Activated T-cell treated with anti-CD3 and anti-CD28 coated beads for 24 hours (primary cell): ENCODE measurements around the gene SASS6.

Experiments
- DNase-seq: peaks from one replicate; pipeline ENCODE4 v3.0.0-alpha.2; 2020; ENCODE audit warnings: low read depth

SASS6 gene

GRCh38 chr1:100045206-100045605, 87.5 kb downstream of the SASS6 start:
- no peak for DNase-seq

- no peak for DNase-seq
Observed at GRCh38 chr1:100039591-100039990, 93.1 kb downstream of the SASS6 start.

DNA sequence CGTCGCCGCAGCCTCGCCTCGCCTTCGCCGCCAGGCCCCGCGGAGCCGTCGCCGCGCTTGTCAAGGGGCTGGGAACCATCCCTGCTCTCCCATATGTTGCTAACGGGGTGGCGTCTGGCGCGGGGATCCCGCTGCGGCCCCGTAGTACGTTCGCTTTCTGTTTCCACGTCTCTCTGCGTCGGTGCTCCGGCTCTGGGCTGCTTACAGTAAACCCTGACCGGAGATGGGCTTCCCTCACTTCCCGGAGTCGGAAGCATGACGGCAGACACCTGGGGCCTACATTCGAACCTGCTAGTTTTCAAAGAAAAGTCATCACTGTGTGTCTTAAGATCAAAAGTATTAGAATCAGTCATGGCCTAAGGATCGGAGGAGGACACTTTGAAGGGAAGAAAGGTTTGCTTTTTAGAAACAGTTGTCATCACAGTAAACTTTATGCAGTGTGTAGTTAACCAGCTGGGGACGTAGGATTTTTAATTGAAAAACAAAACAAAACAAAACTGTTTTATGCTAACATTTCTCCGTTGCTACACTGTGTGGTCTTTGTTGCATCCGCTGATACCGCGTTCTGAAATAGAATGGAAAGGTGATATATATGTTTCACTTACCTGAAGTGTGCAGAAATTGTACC, 94.0 kb downstream of the SASS6 start:
- peak; percentile 77 for DNase-seq

- peak; percentile 84 for DNase-seq
Observed at GRCh38 chr1:100037927-100038659, 94.6 kb downstream of the SASS6 start.

DNA sequence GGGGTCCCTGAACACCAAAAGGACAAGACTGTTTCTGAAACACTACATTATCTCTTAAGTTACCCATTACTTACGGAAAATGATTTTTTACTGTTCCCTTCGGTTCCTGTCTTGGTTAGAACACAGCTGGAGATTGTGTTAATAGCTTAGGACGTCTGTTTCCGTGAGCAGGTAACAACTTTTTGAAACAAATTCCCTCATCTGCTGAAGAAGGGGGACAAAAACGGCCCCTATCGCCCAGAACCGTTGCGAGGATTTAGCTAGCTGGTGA, 95.1 kb downstream of the SASS6 start:
- DNase-seq: no peak

GRCh38 chr1:100036718-100037655, 95.7 kb downstream of the SASS6 start:
- DNase-seq: no peak

GRCh38 chr1:100035214-100035613, 97.5 kb downstream of the SASS6 start:
- DNase-seq: no peak

GRCh38 chr1:100034470-100034869, 98.3 kb downstream of the SASS6 start:
- DNase-seq: no peak
